A549 (cell line): ENCODE data around the gene PCGF3. TPM values are rescaled to one million over a fixed set of nuclear protein-coding genes. Genes with fewer than 3 reads are reported as not detected.
"Not testable (repeated sequence)": the region's sequence is repeated elsewhere in the genome, so short reads cannot be mapped to it uniquely, and the experiment has no call there.

Experiments
- ATAC-seq, 2 experiments: fragments of 200-7000 bp in 1 of 2; fragments of >200 bp in 1 of 2; cut with Nextera tagmentation in 1 of 2; cut with Tn5 transposase in 1 of 2; 3 replicates each; pipeline versions ENCODE4 v1.8.0 to v1.9.1; 2018 to 2020; ENCODE audit warnings: mild to moderate bottlenecking in 1 of 2, moderate library complexity in 1 of 2
- CTCF ChIA-PET: fragments of 300-600 bp; sonication (Branson Sonifier 250); formaldehyde crosslinking; extraction: SDS; loops from one replicate; lab custom pipeline; 2021; ENCODE audit warnings: antibody characterized with exemption, inconsistent platforms; lab: Yijun Ruan, JAX
- POLR2A ChIA-PET: fragments of 350-600 bp; formaldehyde crosslinking; extraction: SDS; loops from one replicate; lab custom pipeline; 2021; ENCODE audit warnings: antibody characterized with exemption, inconsistent platforms; lab: Yijun Ruan, JAX
- DNase-seq, 2 experiments: peaks; one replicate each; pipeline versions ENCODE4 v3.0.0 to v3.0.0-alpha.2; 2011 to 2016; ENCODE audit warnings: low read depth in 1 of 2, low spot score in 1 of 2
- FAIRE-seq: peaks from 2 replicates; lab custom pipeline; 2011; peaks lifted over from hg19 to GRCh38; lab: Jason Lieb, UNC
- H3K27ac ChIP-seq, 2 experiments: fragments of >200 bp; sonication (Bioruptor Twin); formaldehyde crosslinking; 3 replicates each; pipeline ENCODE4 v1.5.1; 2016 to 2017
- H3K4me1 ChIP-seq: fragments of >200 bp; sonication (Bioruptor Twin); formaldehyde crosslinking; 3 replicates; pipeline ENCODE4 v1.6.1; 2016
- H3K4me2 ChIP-seq: fragments of >200 bp; sonication (Bioruptor Twin); formaldehyde crosslinking; 3 replicates; pipeline ENCODE4 v1.6.1; 2016
- H3K4me3 ChIP-seq: fragments of >200 bp; sonication (Bioruptor Twin); formaldehyde crosslinking; 3 replicates; pipeline ENCODE4 v1.5.1; 2016
- H3K9me3 ChIP-seq: fragments of >200 bp; sonication (Bioruptor Twin); formaldehyde crosslinking; 3 replicates; pipeline ENCODE4 v1.6.1; 2016
- ATOH8 ChIP-seq: fragments of 250-450 bp; sonication (Bioruptor Pico); IDR thresholded peaks from 2 replicates; pipeline ENCODE4 v1.5.0; 2020; ENCODE audit warnings: low read depth, mild to moderate bottlenecking, moderate library complexity
- BHLHE40 ChIP-seq: IDR thresholded peaks from 2 replicates; pipeline ENCODE4 v1.6.1; 2012; ENCODE audit warnings: low read depth, low read length, inconsistent platforms
- CBX2 ChIP-seq: fragments of 200-600 bp; sonication (generic); IDR thresholded peaks from 2 replicates; pipeline ENCODE4 v1.6.1; 2016; ENCODE audit warnings: low read depth, mild to moderate bottlenecking, borderline replicate concordance
- CBX8 ChIP-seq: fragments of 200-600 bp; sonication (generic); IDR thresholded peaks from 2 replicates; pipeline ENCODE4 v1.6.1; 2016
- CHD2 ChIP-seq: fragments of 150-350 bp; IDR thresholded peaks from 2 replicates; pipeline ENCODE4 v1.6.1; 2014; ENCODE audit warnings: low read length; ENCODE audit not compliant: partially characterized antibody
- ELK1 ChIP-seq: fragments of 150-350 bp; IDR thresholded peaks from 2 replicates; pipeline ENCODE4 v1.6.1; 2014; ENCODE audit warnings: low read depth, mild to moderate bottlenecking, low read length
- FOSL2 ChIP-seq, 2 experiments: fragments of 450-650 bp in 1 of 2; fragments of >200 bp in 1 of 2; sonication (Bioruptor Twin) in 1 of 2; formaldehyde crosslinking; IDR thresholded peaks; 2 replicates each; pipeline versions ENCODE4 v1.5.0 to v1.6.1; 2016 to 2020; ENCODE audit warnings: mild to moderate bottlenecking in 1 of 2, moderate library complexity in 1 of 2
- FOXS1 ChIP-seq: fragments of 250-450 bp; sonication (Bioruptor Pico); IDR thresholded peaks from 2 replicates; pipeline ENCODE4 v1.5.0; 2020; ENCODE audit warnings: mild to moderate bottlenecking, moderate library complexity
- GATA3 ChIP-seq: IDR thresholded peaks from 2 replicates; pipeline ENCODE4 v1.6.1; 2012; ENCODE audit warnings: borderline replicate concordance
- HDAC2 ChIP-seq: fragments of 200-600 bp; sonication (generic); IDR thresholded peaks from 2 replicates; pipeline ENCODE4 v1.6.1; 2016
- HOXA7 ChIP-seq: fragments of 250-450 bp; sonication (Bioruptor Pico); IDR thresholded peaks from 2 replicates; pipeline ENCODE4 v1.5.0; 2020; ENCODE audit warnings: mild to moderate bottlenecking, moderate library complexity
- JUNB ChIP-seq: fragments of >200 bp; sonication (Bioruptor Twin); formaldehyde crosslinking; IDR thresholded peaks from 2 replicates; pipeline ENCODE4 v1.6.1; 2016
- KDM1A ChIP-seq: fragments of 200-600 bp; sonication (generic); IDR thresholded peaks from 2 replicates; pipeline ENCODE4 v1.6.1; 2016; ENCODE audit warnings: low read depth, mild to moderate bottlenecking
- NR3C1 ChIP-seq: fragments of >200 bp; sonication (Bioruptor Twin); formaldehyde crosslinking; IDR thresholded peaks from 3 replicates; pipeline ENCODE4 v1.6.1; 2017
- POLR2AphosphoS2 ChIP-seq: conservative IDR thresholded peaks from 2 replicates; pipeline ENCODE4 v1.6.1; 2012; ENCODE audit warnings: low read length, improper control_type of control experiment, inconsistent platforms
- RAD21 ChIP-seq, 2 experiments: fragments of >200 bp in 1 of 2; sonication (Bioruptor Twin) in 1 of 2; formaldehyde crosslinking in 1 of 2; IDR thresholded peaks in 1 of 2; conservative IDR thresholded peaks in 1 of 2; 2 replicates in 1 of 2; 3 replicates in 1 of 2; pipeline ENCODE4 v1.6.1; 2012 to 2018; ENCODE audit warnings: inconsistent platforms in 1 of 2
- RCOR1 ChIP-seq: fragments of 150-350 bp; IDR thresholded peaks from 2 replicates; pipeline ENCODE4 v1.6.1; 2014; ENCODE audit warnings: antibody characterized with exemption, low read length, low read depth
- RNF2 ChIP-seq: fragments of 200-600 bp; sonication (generic); IDR thresholded peaks from 2 replicates; pipeline ENCODE4 v1.6.1; 2016; ENCODE audit warnings: low read depth, mild to moderate bottlenecking, antibody characterized with exemption, moderate library complexity, borderline replicate concordance
- SMC3 ChIP-seq: fragments of >200 bp; sonication (Bioruptor Twin); formaldehyde crosslinking; IDR thresholded peaks from 3 replicates; pipeline ENCODE4 v1.6.1; 2018; ENCODE audit warnings: inconsistent platforms
- SREBF2 ChIP-seq: fragments of 450-650 bp; IDR thresholded peaks from 2 replicates; pipeline ENCODE4 v1.6.1; 2014; ENCODE audit warnings: mild to moderate bottlenecking, moderate library complexity
- ZC3H11A ChIP-seq: fragments of 450-650 bp; IDR thresholded peaks from 2 replicates; pipeline ENCODE4 v1.6.1; 2014; ENCODE audit warnings: antibody characterized with exemption, mild to moderate bottlenecking
- ZFP36 ChIP-seq: fragments of 450-650 bp; IDR thresholded peaks from 2 replicates; pipeline ENCODE4 v1.6.1; 2014; ENCODE audit warnings: borderline replicate concordance; ENCODE audit not compliant: partially characterized antibody
- WGBS: methylation state at CpG from one replicate; pipeline ENCODE4 v1.1.6; 2017; ENCODE audit errors: missing lambda C conversion rate; 5-methylcytosine and 5-hydroxymethylcytosine counted together
- polyA plus RNA-seq, 4 experiments: library from polyadenylated mRNA; depleted of rRNA in 3 of 4; stranded (reverse); fragments of >200 nt; fragmentation: RNase III in 1 of 4; extraction: RNeasy Plus Mini Kit Qiagen cat#74134 plus additional on column Dnase treatment in 1 of 4; gene quantifications; 2 replicates in 3 of 4; 3 replicates in 1 of 4; pipeline ENCODE4 v1.2.3, GENCODE V29; 2011 to 2017
- TF ChIP-seq, protein P1 (sequence below): fragments of >200 bp; sonication (Bioruptor Twin); formaldehyde crosslinking; IDR thresholded peaks from 3 replicates; pipeline ENCODE4 v1.5.1; 2016
- TF ChIP-seq, protein P2 (sequence below): fragments of 450-650 bp; IDR thresholded peaks from 2 replicates; pipeline ENCODE4 v1.6.1; 2014; ENCODE audit warnings: antibody characterized with exemption

The PCGF3 gene
- polyA plus RNA-seq, 2 of the 4 experiments (the other 2 are of a cell fraction): 15.9 to 21.0 TPM

- TF ChIP-seq FOXS1 (CRISPR knock-in tag) (no peak), FOSL2 (IDR thresholded peaks at IDR 0.05) (no peak), FOSL2 (CRISPR knock-in tag; IDR thresholded peaks at IDR 0.05) (no peak), ZFP36 (no peak)
Observed at GRCh38 chr4:803884-804283, 98.3 kb downstream of the PCGF3 start (continued).

DNA sequence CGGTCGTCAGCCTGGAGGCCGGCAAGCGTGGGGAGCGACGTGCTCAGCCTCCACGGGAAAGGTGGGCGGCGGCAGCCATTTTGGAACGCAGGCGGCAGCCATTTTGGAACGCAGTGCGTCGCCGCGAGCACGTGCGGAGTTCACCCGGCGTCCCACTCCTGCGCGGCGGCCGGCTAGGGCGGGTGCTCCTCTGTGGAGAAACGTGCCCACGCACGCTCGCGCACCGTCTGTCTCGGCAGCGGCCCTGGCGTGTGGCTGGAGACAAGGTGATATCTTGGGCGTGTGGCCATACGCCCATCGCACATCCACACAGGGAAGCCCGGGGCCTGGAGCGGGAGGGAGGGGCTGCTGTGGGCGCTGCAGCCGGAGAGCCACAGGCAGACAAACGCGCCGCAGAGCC is 99.2 kb downstream of the PCGF3 start:
- CTCF ChIA-PET: no interaction called here
- 87% methylated on average over 23 of the region's 44 CpGs for WGBS
- TF ChIP-seq ZC3H11A (no peak), CBX8 (no peak), RNF2 (no peak), KDM1A (no peak), SMC3 (no peak), FOXS1 (CRISPR knock-in tag) (no peak), BHLHE40 (no peak), CBX2 (no peak)
- ATAC-seq (no peak), FAIRE-seq (no peak), DNase-seq (no peak)
- Histone ChIP-seq H3K9me3 (no peaks in the 10 kb centered on the region; the same call in 2 of the 3 replicates), H3K27ac (no peak overlapping the region), H3K4me3 (no peak overlapping the region), H3K4me2 (no peak overlapping the region), H3K4me1 (no peaks in the 10 kb centered on the region)
- POLR2A ChIA-PET: no interaction called here

DNA sequence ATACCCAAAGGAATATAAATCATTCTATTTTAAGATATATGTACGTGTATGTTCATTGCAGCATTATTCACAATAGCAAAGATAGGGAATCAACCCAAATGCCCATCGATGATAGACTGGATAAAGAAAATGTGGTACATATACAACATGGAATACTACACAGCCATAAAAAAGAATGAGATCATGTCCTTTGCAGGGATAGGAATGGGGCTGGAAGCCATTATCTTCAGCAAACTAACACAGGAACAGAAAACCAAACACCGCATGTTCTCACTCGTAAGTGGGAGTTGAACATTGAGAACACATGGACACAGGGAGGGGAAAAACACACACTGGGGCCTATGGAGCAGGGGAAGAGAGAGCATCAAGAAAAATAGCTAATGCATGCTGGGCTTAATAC is 101.3 kb downstream of the PCGF3 start:
- H3K4me2 ChIP-seq, H3K4me3 ChIP-seq, H3K4me1 ChIP-seq, H3K27ac ChIP-seq, CTCF ChIA-PET, POLR2A ChIA-PET, ATAC-seq, FAIRE-seq, H3K9me3 ChIP-seq, DNase-seq: not testable (repeated sequence)
- WGBS: 59% methylated on average over 4 of the region's 4 CpGs

- WGBS: 68% methylated on average over 5 of the region's 5 CpGs
- ChIA-PET POLR2A (no interaction called here), CTCF (no interaction called here)
- no peak overlapping the region for H3K27ac ChIP-seq
- H3K9me3 ChIP-seq: no peaks in the 10 kb centered on the region
- TF ChIP-seq CHD2: no peak
- TF ChIP-seq FOSL2 (IDR thresholded peaks at IDR 0.05): no peak
- TF ChIP-seq FOSL2 (CRISPR knock-in tag; IDR thresholded peaks at IDR 0.05): no peak
- no peak for TF ChIP-seq ELK1
- no peak for TF ChIP-seq SREBF2
- TF ChIP-seq GATA3: no peak
- no peak for TF ChIP-seq POLR2AphosphoS2
- TF ChIP-seq HOXA7 (CRISPR knock-in tag): no peak
- no peak for TF ChIP-seq CBX2
- TF ChIP-seq, protein P1, sequence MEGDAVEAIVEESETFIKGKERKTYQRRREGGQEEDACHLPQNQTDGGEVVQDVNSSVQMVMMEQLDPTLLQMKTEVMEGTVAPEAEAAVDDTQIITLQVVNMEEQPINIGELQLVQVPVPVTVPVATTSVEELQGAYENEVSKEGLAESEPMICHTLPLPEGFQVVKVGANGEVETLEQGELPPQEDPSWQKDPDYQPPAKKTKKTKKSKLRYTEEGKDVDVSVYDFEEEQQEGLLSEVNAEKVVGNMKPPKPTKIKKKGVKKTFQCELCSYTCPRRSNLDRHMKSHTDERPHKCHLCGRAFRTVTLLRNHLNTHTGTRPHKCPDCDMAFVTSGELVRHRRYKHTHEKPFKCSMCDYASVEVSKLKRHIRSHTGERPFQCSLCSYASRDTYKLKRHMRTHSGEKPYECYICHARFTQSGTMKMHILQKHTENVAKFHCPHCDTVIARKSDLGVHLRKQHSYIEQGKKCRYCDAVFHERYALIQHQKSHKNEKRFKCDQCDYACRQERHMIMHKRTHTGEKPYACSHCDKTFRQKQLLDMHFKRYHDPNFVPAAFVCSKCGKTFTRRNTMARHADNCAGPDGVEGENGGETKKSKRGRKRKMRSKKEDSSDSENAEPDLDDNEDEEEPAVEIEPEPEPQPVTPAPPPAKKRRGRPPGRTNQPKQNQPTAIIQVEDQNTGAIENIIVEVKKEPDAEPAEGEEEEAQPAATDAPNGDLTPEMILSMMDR: no peak
- TF ChIP-seq RCOR1: no peak
- TF ChIP-seq, protein P2, sequence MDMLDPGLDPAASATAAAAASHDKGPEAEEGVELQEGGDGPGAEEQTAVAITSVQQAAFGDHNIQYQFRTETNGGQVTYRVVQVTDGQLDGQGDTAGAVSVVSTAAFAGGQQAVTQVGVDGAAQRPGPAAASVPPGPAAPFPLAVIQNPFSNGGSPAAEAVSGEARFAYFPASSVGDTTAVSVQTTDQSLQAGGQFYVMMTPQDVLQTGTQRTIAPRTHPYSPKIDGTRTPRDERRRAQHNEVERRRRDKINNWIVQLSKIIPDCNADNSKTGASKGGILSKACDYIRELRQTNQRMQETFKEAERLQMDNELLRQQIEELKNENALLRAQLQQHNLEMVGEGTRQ: no peak
- TF ChIP-seq ZC3H11A: no peak
- TF ChIP-seq JUNB: no peak
- TF ChIP-seq RAD21 (conservative IDR thresholded peaks at IDR 0.05 in 1 of 2, IDR thresholded peaks at IDR 0.05 in 1 of 2): no peak
- no peak for TF ChIP-seq HDAC2
- no peak for TF ChIP-seq ATOH8 (CRISPR knock-in tag)
- TF ChIP-seq NR3C1: no peak
- DNase-seq: no peak
- no peak overlapping the region for H3K4me2 ChIP-seq
- no peak for FAIRE-seq
- no peak for ATAC-seq
- no peaks in the 10 kb centered on the region for H3K4me1 ChIP-seq
- H3K4me3 ChIP-seq: no peak overlapping the region
Observed at GRCh38 chr4:807792-808191, 102.2 kb downstream of the PCGF3 start.
